Gastrocnemius medialis (tissue), 4 donors: ENCODE data around the gene PHF14. TPM values are rescaled to one million over a fixed set of nuclear protein-coding genes. Genes with fewer than 3 reads are reported as not detected.

Experiments used
- ATAC-seq, 2 donors: fragments of 150-250 bp; one replicate each; pipeline ENCODE4 v1.9.1; 2016
- DNase-seq, 2 donors: peaks; one replicate each; pipeline ENCODE4 v3.0.0-alpha.2; 2019
- H3K27ac ChIP-seq, 4 donors: fragments of 200-600 bp; sonication (generic); 1 replicate in 1 of 4; 2 replicates in 3 of 4; pipeline ENCODE4 v1.5.1; 2016 to 2018; ENCODE audit warnings: mild to moderate bottlenecking in 2 of 4, moderate library complexity in 1 of 4
- H3K27me3 ChIP-seq, 3 donors: fragments of 200-600 bp; sonication (generic) in 2 of 3; 1 replicate in 1 of 3; 2 replicates in 2 of 3; pipeline versions ENCODE4 v1.5.1 to v1.6.0; 2016 to 2019; ENCODE audit warnings: mild to moderate bottlenecking in 1 of 3, moderate library complexity in 1 of 3
- H3K36me3 ChIP-seq, 2 donors: fragments of 200-600 bp; sonication (generic) in 1 of 2; one replicate each; pipeline ENCODE4 v1.5.1; 2017 to 2018
- H3K4me1 ChIP-seq, 2 donors: fragments of 200-600 bp; sonication (generic) in 1 of 2; one replicate each; pipeline ENCODE4 v1.5.1; 2016 to 2017; ENCODE audit warnings: mild to moderate bottlenecking in 2 of 2
- H3K4me3 ChIP-seq, 4 donors: fragments of 200-600 bp; sonication (generic) in 3 of 4; 1 replicate in 1 of 4; 2 replicates in 3 of 4; pipeline ENCODE4 v1.5.1; 2016 to 2019; ENCODE audit warnings: mild to moderate bottlenecking in 2 of 4
- H3K9me3 ChIP-seq, 3 donors: fragments of 200-600 bp; sonication (generic) in 2 of 3; 1 replicate in 1 of 3; 2 replicates in 2 of 3; pipeline ENCODE4 v1.5.1; 2016 to 2019
- CTCF ChIP-seq, 5 experiments: fragments of 450-650 bp in 3 of 5; fragments of 200-600 bp in 2 of 5; sonication (generic) in 2 of 5; IDR thresholded peaks in 4 of 5; conservative IDR thresholded peaks in 1 of 5; 1 replicate in 4 of 5; 2 replicates in 1 of 5; pipeline ENCODE4 v1.5.1; 2016 to 2019; ENCODE audit warnings: antibody characterized with exemption in 5 of 5, mild to moderate bottlenecking in 3 of 5, moderate library complexity in 3 of 5
- POLR2A ChIP-seq, 2 donors: fragments of 450-650 bp; IDR thresholded peaks; one replicate each; pipeline ENCODE4 v1.6.1; 2017; ENCODE audit warnings: antibody characterized with exemption in 2 of 2, mild to moderate bottlenecking in 2 of 2, moderate library complexity in 2 of 2
- in situ Hi-C, 4 donors: fragments of 200-750 bp; cut with MboI; loops; one replicate each; pipeline versions ENCODE4 v1.15.0 to v1.8.0; 2017; ENCODE audit warnings: low sequenced_read_pairs in 4 of 4
- intact Hi-C: fragments of 100-400 bp; cut with DNase I; formaldehyde crosslinking; loops from one replicate; pipeline ENCODE4 v1.15.1; 2023; ENCODE audit warnings: low total_unique reads
- total RNA-seq, 4 donors: library from RNA; depleted of rRNA; stranded (reverse); fragments of >200 nt; gene quantifications; one replicate each; pipeline versions ENCODE4 v1.1.0 to v1.2.3, GENCODE V29; 2016

Gene PHF14
- total RNA-seq, 4 donors from 2014 or later: 8.9 to 24.7 (median 12.4) TPM

- in situ Hi-C loops: no loop called here
These were observed 211.6 kb downstream of the PHF14 start for GRCh38 chr7:11185179-11185815.

GRCh38 chr7:11188529-11189310 lies 215.0 kb downstream of the PHF14 start:
- TF ChIP-seq CTCF (IDR thresholded peaks at IDR 0.05 in 4 of 5, conservative IDR thresholded peaks at IDR 0.05 in 1 of 5) (no peak), POLR2A (IDR thresholded peaks at IDR 0.05) (no peak)
- H3K27me3 ChIP-seq: no peaks in the 10 kb centered on the region
- ATAC-seq (no peak), DNase-seq (no peak)
- H3K27ac ChIP-seq: no peak overlapping the region
- H3K9me3 ChIP-seq: no peaks in the 10 kb centered on the region
- in situ Hi-C loops: no loop called here
- H3K4me3 ChIP-seq: no peak overlapping the region
- intact Hi-C loops: no loop called here
- H3K36me3 ChIP-seq: no peaks in the 10 kb centered on the region
- peaks cover 0 to 3% of the 10 kb centered on the region in 2 donors for H3K4me1 ChIP-seq

More at GRCh38 chr7:11185179-11185815, 211.6 kb downstream of the PHF14 start:
- Histone ChIP-seq H3K36me3 (no peaks in the 10 kb centered on the region), H3K9me3 (no peaks in the 10 kb centered on the region), H3K4me1 (no peaks in the 10 kb centered on the region), H3K27me3 (no peaks in the 10 kb centered on the region), H3K4me3 (no peak overlapping the region), H3K27ac (no peak overlapping the region)
- ATAC-seq (no peak), DNase-seq (no peak)
- no peak for TF ChIP-seq POLR2A (IDR thresholded peaks at IDR 0.05)
- no peak for TF ChIP-seq CTCF (IDR thresholded peaks at IDR 0.05 in 4 of 5, conservative IDR thresholded peaks at IDR 0.05 in 1 of 5)
- intact Hi-C loops: no loop called here

GRCh38 chr7:11191081-11191480 lies 217.4 kb downstream of the PHF14 start:
- no peaks in the 10 kb centered on the region for H3K27me3 ChIP-seq
- no peaks in the 10 kb centered on the region for H3K9me3 ChIP-seq
- peaks cover 0 to 5% of the 10 kb centered on the region in 2 donors for H3K4me1 ChIP-seq
- in situ Hi-C loops (no loop called here), intact Hi-C loops (no loop called here)
- DNase-seq (no peak), ATAC-seq (no peak)
- H3K36me3 ChIP-seq: no peaks in the 10 kb centered on the region
- TF ChIP-seq CTCF (IDR thresholded peaks at IDR 0.05 in 4 of 5, conservative IDR thresholded peaks at IDR 0.05 in 1 of 5): no peak
- no peak overlapping the region for H3K27ac ChIP-seq
- H3K4me3 ChIP-seq: no peak overlapping the region

GRCh38 chr7:11191574-11192220 lies 218.0 kb downstream of the PHF14 start:
- no peak for ATAC-seq
- intact Hi-C loops: no loop called here
- Histone ChIP-seq H3K9me3 (no peaks in the 10 kb centered on the region), H3K27me3 (no peaks in the 10 kb centered on the region), H3K4me3 (no peak overlapping the region), H3K27ac (no peak overlapping the region), H3K4me1 (peaks cover 0 to 5% of the 10 kb centered on the region in 2 donors), H3K36me3 (no peaks in the 10 kb centered on the region)
- in situ Hi-C loops: no loop called here
- DNase-seq: no peak
- TF ChIP-seq POLR2A (IDR thresholded peaks at IDR 0.05) (no peak), CTCF (IDR thresholded peaks at IDR 0.05 in 4 of 5, conservative IDR thresholded peaks at IDR 0.05 in 1 of 5) (no peak)
